VCaP (cell line): ENCODE data around the gene HSF5.
"Not testable (repeated sequence)": the region's sequence is repeated elsewhere in the genome, so short reads cannot be mapped to it uniquely, and the experiment has no call there.

Experiments
- H3K27ac ChIP-seq: fragments of 450-650 bp; 2 replicates; pipeline ENCODE4 v1.5.1; 2017
- TF ChIP-seq, protein P1 (sequence below): fragments of 450-650 bp; conservative IDR thresholded peaks from 2 replicates; pipeline ENCODE4 v1.5.1; 2017; ENCODE audit warnings: mild to moderate bottlenecking, moderate library complexity

Gene HSF5

GRCh38 chr17:58492238-58493121 lies 4.3 kb upstream of the HSF5 start:
- TF ChIP-seq, protein P1, sequence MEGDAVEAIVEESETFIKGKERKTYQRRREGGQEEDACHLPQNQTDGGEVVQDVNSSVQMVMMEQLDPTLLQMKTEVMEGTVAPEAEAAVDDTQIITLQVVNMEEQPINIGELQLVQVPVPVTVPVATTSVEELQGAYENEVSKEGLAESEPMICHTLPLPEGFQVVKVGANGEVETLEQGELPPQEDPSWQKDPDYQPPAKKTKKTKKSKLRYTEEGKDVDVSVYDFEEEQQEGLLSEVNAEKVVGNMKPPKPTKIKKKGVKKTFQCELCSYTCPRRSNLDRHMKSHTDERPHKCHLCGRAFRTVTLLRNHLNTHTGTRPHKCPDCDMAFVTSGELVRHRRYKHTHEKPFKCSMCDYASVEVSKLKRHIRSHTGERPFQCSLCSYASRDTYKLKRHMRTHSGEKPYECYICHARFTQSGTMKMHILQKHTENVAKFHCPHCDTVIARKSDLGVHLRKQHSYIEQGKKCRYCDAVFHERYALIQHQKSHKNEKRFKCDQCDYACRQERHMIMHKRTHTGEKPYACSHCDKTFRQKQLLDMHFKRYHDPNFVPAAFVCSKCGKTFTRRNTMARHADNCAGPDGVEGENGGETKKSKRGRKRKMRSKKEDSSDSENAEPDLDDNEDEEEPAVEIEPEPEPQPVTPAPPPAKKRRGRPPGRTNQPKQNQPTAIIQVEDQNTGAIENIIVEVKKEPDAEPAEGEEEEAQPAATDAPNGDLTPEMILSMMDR = no peak
- no peak overlapping the region for H3K27ac ChIP-seq

GRCh38 chr17:58491510-58492045 lies 3.4 kb upstream of the HSF5 start:
- H3K27ac ChIP-seq = no peak overlapping the region
- TF ChIP-seq, protein P1 = no peak

GRCh38 chr17:58488428-58488890 lies 251 bp upstream of the HSF5 start:
- TF ChIP-seq, protein P1 = no peak
- H3K27ac ChIP-seq = no peak overlapping the region

- TF ChIP-seq, protein P1 = no peak
- no peak overlapping the region for H3K27ac ChIP-seq
Measured at GRCh38 chr17:58484600-58484999, 3.6 kb downstream of the HSF5 start.

DNA sequence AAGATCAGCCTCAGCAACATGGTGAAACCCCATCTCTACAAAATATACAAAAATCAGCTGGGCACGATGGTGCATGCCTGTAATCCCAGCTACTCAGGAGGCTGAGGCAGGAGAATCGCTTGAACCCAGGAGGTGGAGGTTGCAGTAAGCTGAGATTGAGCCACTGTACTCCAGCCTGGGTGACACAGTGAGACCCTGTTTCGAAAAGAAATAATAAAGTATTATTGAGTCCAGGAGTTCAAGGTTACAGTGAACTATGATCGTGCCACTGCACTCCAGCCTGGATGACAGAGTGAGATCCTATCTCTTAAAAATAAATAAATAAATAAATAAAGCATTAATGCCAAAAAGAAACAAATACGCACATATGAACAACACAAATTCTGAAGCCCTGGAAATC lies 6.4 kb downstream of the HSF5 start:
- H3K27ac ChIP-seq = not testable (repeated sequence)

DNA sequence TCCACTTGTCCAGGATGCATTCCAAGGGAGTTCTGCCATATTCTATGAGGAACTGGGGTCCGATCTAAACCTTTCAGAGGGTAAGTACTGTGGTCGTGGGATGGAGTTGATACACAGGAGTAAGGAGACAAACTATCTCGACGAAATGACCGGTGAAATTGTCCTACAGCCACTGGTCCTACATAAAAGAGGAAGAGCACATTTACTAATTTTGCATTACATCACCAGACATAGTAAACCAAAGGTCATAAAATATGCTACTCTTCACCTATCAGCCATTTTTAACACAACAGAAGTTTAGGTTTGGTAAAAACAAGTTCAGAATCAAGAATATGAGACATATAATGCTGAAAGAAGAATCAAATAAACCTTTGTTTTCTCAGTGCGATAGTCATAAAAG lies 8.1 kb downstream of the HSF5 start:
- TF ChIP-seq, protein P1 = no peak
- no peak overlapping the region for H3K27ac ChIP-seq

GRCh38 chr17:58476812-58477211 lies 11.4 kb downstream of the HSF5 start:
- TF ChIP-seq, protein P1 = no peak
- no peak overlapping the region for H3K27ac ChIP-seq

- TF ChIP-seq, protein P1 = no peak
- H3K27ac ChIP-seq = no peak overlapping the region
Measured at GRCh38 chr17:58475985-58476384, 12.2 kb downstream of the HSF5 start.
